Mucosa of descending colon (tissue), 3 donors: ENCODE results near the gene TEAD1. TPM values are rescaled to one million over a fixed set of nuclear protein-coding genes. Genes with fewer than 3 reads are reported as not detected.
A peak's percentile ranks its signal among the peaks of the same experiment; 100 is the strongest.

ENCODE experiments used
- ATAC-seq: fragments of 200-7000 bp; cut with Tn5 transposase; one replicate; pipeline ENCODE4 v1.9.1; 2020; ENCODE audit warnings: mild to moderate bottlenecking, moderate library complexity
- DNase-seq, 3 donors: peaks; one replicate each; pipeline ENCODE4 v3.0.0-alpha.2; 2020
- H3K36me3 ChIP-seq: fragments of 200-600 bp; one replicate; pipeline ENCODE4 v1.8.0; 2021; ENCODE audit warnings: low read depth, mild to moderate bottlenecking
- H3K4me1 ChIP-seq: fragments of 200-600 bp; one replicate; pipeline ENCODE4 v1.8.0; 2021; ENCODE audit warnings: low read depth, mild to moderate bottlenecking
- H3K4me3 ChIP-seq: fragments of 200-600 bp; one replicate; pipeline ENCODE4 v1.8.0; 2021; ENCODE audit warnings: mild to moderate bottlenecking
- H3K9me3 ChIP-seq: fragments of 200-600 bp; one replicate; pipeline ENCODE4 v1.8.0; 2021; ENCODE audit warnings: mild to moderate bottlenecking
- intact Hi-C, 2 donors: fragments of 100-400 bp; cut with DNase I in 1 of 2; cut with micrococcal nuclease in 1 of 2; formaldehyde crosslinking; loops; one replicate each; pipeline versions ENCODE4 v1.11.0 to v1.11.1; 2022; cut with DNase I, micrococcal nuclease
- total RNA-seq, 3 donors: library from RNA; stranded (reverse); fragmentation: NEBNext Ultra II Directional in 2 of 3; extraction: Animal tissue kit (Norgen Biotek cat#: 25700) in 2 of 3; gene quantifications; one replicate each; pipeline versions ENCODE4 v1.2.1 to v1.2.4, GENCODE V29; 2021 to 2023
- TF ChIP-seq, protein P1 (sequence below): fragments of 200-600 bp; IDR thresholded peaks from one replicate; pipeline ENCODE4 v1.8.0; 2022; ENCODE audit warnings: antibody characterized with exemption, mild to moderate bottlenecking
- donor health status: DM: no; HTN: no; CAD: no; lungs with moderate emphysema.
- donor health status: DM: no; HTN: no; CAD: no.
- donor health status: DM: no; HTN: yes; CAD: no.

Gene TEAD1
- total RNA-seq, 3 donors from 2014 or later = 33.2 to 196 (median 41.1) TPM

DNA sequence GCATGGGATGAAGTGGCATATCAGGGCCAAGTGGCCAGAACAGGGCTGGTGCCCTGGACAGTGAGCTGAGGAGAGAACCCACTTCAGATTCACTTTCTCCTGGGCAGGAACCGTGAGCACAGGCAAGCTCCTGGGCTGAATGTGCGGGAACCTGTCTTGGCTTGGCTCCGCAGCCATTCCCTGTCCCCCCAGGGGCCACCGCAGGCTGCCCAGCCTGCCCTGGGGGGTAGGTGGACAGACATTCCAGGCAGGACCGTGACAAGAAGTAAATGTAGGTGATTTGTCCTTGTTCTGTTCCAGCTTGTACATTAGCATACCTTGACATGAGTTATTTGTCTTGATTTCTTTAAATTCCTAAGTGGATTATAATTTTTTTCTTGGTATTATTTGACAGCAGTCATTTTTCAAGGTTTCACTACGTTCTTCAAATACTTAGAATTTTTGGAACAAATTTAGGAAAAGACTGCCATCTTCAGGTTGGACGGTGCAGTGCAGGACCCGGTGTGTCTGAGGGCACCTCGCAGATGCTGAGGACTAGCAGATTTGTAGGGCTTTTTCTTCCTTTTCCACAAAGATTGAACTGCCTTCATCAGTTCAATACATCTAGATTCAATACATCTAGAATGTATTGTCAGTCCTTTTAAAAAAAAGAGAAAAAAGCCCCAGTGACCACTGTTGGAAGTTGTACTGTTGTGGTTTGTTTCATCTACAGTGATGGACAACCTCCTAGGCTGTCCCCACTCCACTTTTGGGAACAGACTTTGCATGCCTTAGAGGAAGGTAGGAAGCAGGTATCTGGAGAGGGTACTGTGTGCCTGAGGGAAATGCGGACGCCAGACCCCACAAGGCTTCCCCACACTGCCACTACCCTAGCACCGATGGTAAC, 219.8 kb downstream of the TEAD1 start:
- no peak overlapping the region for H3K4me3 ChIP-seq
- H3K4me1 ChIP-seq = no peaks in the 10 kb centered on the region
- TF ChIP-seq, protein P1, sequence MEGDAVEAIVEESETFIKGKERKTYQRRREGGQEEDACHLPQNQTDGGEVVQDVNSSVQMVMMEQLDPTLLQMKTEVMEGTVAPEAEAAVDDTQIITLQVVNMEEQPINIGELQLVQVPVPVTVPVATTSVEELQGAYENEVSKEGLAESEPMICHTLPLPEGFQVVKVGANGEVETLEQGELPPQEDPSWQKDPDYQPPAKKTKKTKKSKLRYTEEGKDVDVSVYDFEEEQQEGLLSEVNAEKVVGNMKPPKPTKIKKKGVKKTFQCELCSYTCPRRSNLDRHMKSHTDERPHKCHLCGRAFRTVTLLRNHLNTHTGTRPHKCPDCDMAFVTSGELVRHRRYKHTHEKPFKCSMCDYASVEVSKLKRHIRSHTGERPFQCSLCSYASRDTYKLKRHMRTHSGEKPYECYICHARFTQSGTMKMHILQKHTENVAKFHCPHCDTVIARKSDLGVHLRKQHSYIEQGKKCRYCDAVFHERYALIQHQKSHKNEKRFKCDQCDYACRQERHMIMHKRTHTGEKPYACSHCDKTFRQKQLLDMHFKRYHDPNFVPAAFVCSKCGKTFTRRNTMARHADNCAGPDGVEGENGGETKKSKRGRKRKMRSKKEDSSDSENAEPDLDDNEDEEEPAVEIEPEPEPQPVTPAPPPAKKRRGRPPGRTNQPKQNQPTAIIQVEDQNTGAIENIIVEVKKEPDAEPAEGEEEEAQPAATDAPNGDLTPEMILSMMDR = peak; percentile 64
- DNase-seq = peak in 2 of 3 donors; percentile 69 to 79
- no peaks in the 10 kb centered on the region for H3K36me3 ChIP-seq
- no peaks in the 10 kb centered on the region for H3K9me3 ChIP-seq
- ATAC-seq = peak; percentile 52
- intact Hi-C loops = loop anchor here (5.0 kb wide), 2 partner anchors 482 to 562 kb away; no protein-coding TSS in a partner anchor

DNA sequence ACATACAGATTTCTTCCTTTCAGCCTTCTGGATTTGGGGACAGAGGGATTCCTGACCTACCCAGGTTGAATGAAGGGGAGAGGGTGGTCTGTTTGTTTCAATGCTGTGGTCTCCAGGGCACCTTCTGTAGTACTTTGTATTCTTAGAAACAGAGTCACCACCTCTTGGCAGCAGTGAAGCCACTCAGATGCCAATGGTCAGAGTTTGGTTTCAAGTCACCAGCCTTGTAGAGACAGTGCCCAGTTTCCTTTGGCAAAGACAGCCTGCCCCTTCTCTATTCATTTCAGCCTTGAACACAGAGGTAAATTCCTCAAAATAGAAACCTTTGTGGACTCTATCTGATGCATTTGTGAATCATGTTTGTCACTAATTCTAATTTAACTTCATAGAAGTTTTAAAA, 223.2 kb downstream of the TEAD1 start:
- ATAC-seq (no peak), DNase-seq (no peak)
- TF ChIP-seq, protein P1 = no peak
- Histone ChIP-seq H3K4me1 (no peaks in the 10 kb centered on the region), H3K4me3 (no peak overlapping the region), H3K9me3 (no peaks in the 10 kb centered on the region), H3K36me3 (no peaks in the 10 kb centered on the region)
- intact Hi-C loops = no loop called here

DNA sequence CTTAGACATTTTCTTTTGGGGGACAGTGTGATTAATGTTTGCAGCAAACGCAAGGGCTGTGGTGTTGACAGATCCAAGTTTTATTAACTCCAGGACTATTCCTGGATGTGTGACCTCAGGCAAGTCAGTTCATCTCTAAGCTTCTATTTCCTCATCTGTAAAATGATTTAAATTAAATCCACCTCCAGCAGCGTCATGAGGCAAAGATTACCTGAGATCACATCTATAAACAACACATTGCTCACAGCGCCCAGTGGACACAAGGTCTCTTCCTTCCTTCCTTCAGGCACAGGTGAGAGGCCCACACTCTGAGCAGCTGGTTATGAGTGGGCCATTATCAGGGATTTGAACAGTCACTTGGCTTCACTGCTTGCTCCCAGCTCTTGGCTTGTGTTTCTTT, 223.6 kb downstream of the TEAD1 start:
- Histone ChIP-seq H3K4me1 (no peaks in the 10 kb centered on the region), H3K9me3 (no peaks in the 10 kb centered on the region), H3K4me3 (no peak overlapping the region), H3K36me3 (no peaks in the 10 kb centered on the region)
- TF ChIP-seq, protein P1 = no peak
- ATAC-seq (peak; percentile 93), DNase-seq (peak in 2 of 3 donors; percentile 37 to 64)
- intact Hi-C loops = no loop called here

DNA sequence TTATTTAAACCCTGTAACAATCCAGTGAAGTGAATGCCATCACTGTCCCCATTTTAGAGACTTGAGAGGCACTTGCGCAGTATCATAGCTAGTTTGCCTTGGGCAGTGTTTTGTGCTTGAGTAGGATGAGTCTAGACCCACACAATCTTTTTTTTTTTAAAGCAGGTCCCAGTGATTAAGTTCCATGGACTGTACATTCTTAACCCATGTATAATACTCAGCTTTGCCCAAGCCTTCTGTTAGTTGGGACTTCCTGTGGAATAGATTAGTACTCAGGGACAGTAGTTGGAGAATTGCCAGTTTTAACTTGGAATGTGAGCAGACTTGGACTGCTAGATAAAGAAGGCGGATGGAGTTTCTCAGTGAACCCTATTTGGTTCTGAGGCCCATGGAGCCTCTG, 226.3 kb downstream of the TEAD1 start:
- H3K36me3 ChIP-seq = no peaks in the 10 kb centered on the region
- intact Hi-C loops = no loop called here
- H3K9me3 ChIP-seq = no peaks in the 10 kb centered on the region
- DNase-seq (no peak), ATAC-seq (no peak)
- no peak overlapping the region for H3K4me3 ChIP-seq
- TF ChIP-seq, protein P1 = no peak
- no peaks in the 10 kb centered on the region for H3K4me1 ChIP-seq

DNA sequence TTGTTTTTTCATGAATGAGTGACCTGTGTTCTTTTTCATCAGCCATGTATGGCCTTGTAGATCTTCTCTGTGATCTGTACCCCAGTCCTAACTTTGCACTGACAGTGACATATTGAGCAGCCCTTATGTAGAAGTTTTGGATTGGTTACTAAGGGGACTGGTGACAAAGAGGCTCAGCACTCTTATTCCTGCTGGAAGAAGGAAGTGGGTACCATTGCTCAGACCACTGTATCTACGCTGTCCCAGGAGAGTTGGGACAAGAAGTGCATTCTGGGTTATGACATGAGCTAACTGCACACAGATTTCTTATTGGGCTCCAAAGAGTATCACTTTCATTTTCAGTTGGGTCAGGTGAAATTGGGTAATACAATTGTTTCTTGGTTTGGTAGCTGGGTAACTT, 227.1 kb downstream of the TEAD1 start:
- ATAC-seq = no peak
- H3K9me3 ChIP-seq = no peaks in the 10 kb centered on the region
- no peaks in the 10 kb centered on the region for H3K36me3 ChIP-seq
- TF ChIP-seq, protein P1 = no peak
- intact Hi-C loops = no loop called here
- no peak for DNase-seq
- H3K4me1 ChIP-seq = no peaks in the 10 kb centered on the region
- no peak overlapping the region for H3K4me3 ChIP-seq
